NCI-H510A (cell line): ENCODE data around the gene USP17L12.
"Not testable (repeated sequence)": the region's sequence is repeated elsewhere in the genome, so short reads cannot be mapped to it uniquely, and the experiment has no call there.

Experiments used
- DNase-seq: peaks from one replicate; lab custom pipeline; 2025; lab: John Stamatoyannopoulos, UW

Gene USP17L12

GRCh38 chr4:9219852-9220251 lies at the start of gene USP17L12:
Gene USP17L12 (plus strand): TSS chr4:9220152. CDS start chr4:9220152, 0 bp downstream.
- not testable (repeated sequence) for DNase-seq

- not testable (repeated sequence) for DNase-seq
Measured at GRCh38 chr4:9210357-9210756, 9.6 kb upstream of the USP17L12 start, which contains the start of gene USP17L10. Gene USP17L10 (plus strand): TSS chr4:9210657. CDS start chr4:9210657, 0 bp downstream.

- DNase-seq = not testable (repeated sequence)
Measured at GRCh38 chr4:9214701-9215100, 5.3 kb upstream of the USP17L12 start.

GRCh38 chr4:9215105-9215504 lies 4.8 kb upstream of the USP17L12 start, which contains the start of gene USP17L11:
Gene USP17L11 (plus strand): TSS chr4:9215405. CDS start chr4:9215405, 0 bp downstream.
- not testable (repeated sequence) for DNase-seq

- not testable (repeated sequence) for DNase-seq
Measured at GRCh38 chr4:9224596-9224995, 4.6 kb downstream of the USP17L12 start, which contains the start of gene USP17L13. Gene USP17L13 (plus strand): TSS chr4:9224896. CDS start chr4:9224896, 0 bp downstream.

GRCh38 chr4:9230249-9230648 lies 10.3 kb downstream of the USP17L12 start:
- DNase-seq = not testable (repeated sequence)

- not testable (repeated sequence) for DNase-seq
Measured at GRCh38 chr4:9234085-9234484, 14.1 kb downstream of the USP17L12 start, which contains the start of gene USP17L15. Gene USP17L15 (plus strand): TSS chr4:9234385. CDS start chr4:9234385, 0 bp downstream.

- DNase-seq = not testable (repeated sequence)
Measured at GRCh38 chr4:9238461-9238860, 18.5 kb downstream of the USP17L12 start.

- not testable (repeated sequence) for DNase-seq
Measured at GRCh38 chr4:9243579-9243978, 23.6 kb downstream of the USP17L12 start, which contains the start of gene USP17L17. Gene USP17L17 (plus strand): TSS chr4:9243879. CDS start chr4:9243879, 0 bp downstream.

- DNase-seq = not testable (repeated sequence)
Measured at GRCh38 chr4:9247953-9248680, 28.2 kb downstream of the USP17L12 start, which contains the start of gene USP17L18. Gene USP17L18 (plus strand): TSS chr4:9248630. CDS start chr4:9248630, 0 bp downstream.

- DNase-seq = not testable (repeated sequence)
Measured at GRCh38 chr4:9253078-9253477, 33.1 kb downstream of the USP17L12 start, which contains the start of gene USP17L19. Gene USP17L19 (plus strand): TSS chr4:9253378. CDS start chr4:9253378, 0 bp downstream.

GRCh38 chr4:9257824-9258223 lies 37.9 kb downstream of the USP17L12 start, which contains the start of gene USP17L20:
Gene USP17L20 (plus strand): TSS chr4:9258124. CDS start chr4:9258124, 0 bp downstream.
- DNase-seq = not testable (repeated sequence)

GRCh38 chr4:9262572-9262971 lies 42.6 kb downstream of the USP17L12 start, which contains the start of gene USP17L21:
Gene USP17L21 (plus strand): TSS chr4:9262872. CDS start chr4:9262872, 0 bp downstream.
- DNase-seq = not testable (repeated sequence)

GRCh38 chr4:9267319-9267718 lies 47.4 kb downstream of the USP17L12 start, which contains the start of gene USP17L22:
Gene USP17L22 (plus strand): TSS chr4:9267619. CDS start chr4:9267619, 0 bp downstream.
- DNase-seq = not testable (repeated sequence)
